H1 (cell line): ENCODE measurements around the gene CTNNA3. TPM values are rescaled to one million over a fixed set of nuclear protein-coding genes. Genes with fewer than 3 reads are reported as not detected.

Experiments used
- CREB1 ChIP-seq: IDR thresholded peaks from 2 replicates; pipeline ENCODE4 v1.6.1; 2012; ENCODE audit warnings: inconsistent platforms
- JUND ChIP-seq: IDR thresholded peaks from 2 replicates; pipeline ENCODE4 v1.6.1; 2011; ENCODE audit warnings: mild to moderate bottlenecking, improper control_type of control experiment, low read length
- polyA plus RNA-seq, 7 experiments: library from polyadenylated mRNA; depleted of rRNA in 3 of 7; stranded (reverse) in 5 of 7; unstranded in 2 of 7; fragments of >200 nt in 5 of 7; fragments of 200-250 nt in 2 of 7; gene quantifications; 1 replicate in 5 of 7; 2 replicates in 1 of 7; 4 replicates in 1 of 7; pipeline versions ENCODE4 v1.2.1 to v1.2.3, GENCODE V29; 2011 to 2013; ENCODE audit warnings: missing spikeins in 2 of 7, mixed read lengths in 2 of 7
- total RNA-seq: library from RNA; stranded (reverse); fragmentation: NEBNext Ultra II Directional; extraction: Animal tissue kit (Norgen Biotek cat#: 25700); gene quantifications from 2 replicates; pipeline ENCODE4 v1.2.1, GENCODE V29; 2021

CTNNA3 gene
- total and polyA plus RNA-seq, 2 of the 8 experiments (the other 6 are each of a cell fraction or from before 2014, with no cell fraction given), result 1.3 to 1.5 TPM

- TF ChIP-seq JUND (no peak), CREB1 (no peak)
- TF ChIP-seq, all 59 proteins: peak for 0
Measured at GRCh38 chr10:66999762-67000545, 696.0 kb downstream of the CTNNA3 start (continued).
